HG02938 (cell line): ENCODE data around the gene PHETA1.
A peak's percentile ranks its signal among the peaks of the same experiment; 100 is the strongest.

Experiments used
- ATAC-seq: cut with Tn5 transposase; IDR thresholded peaks from one replicate; pipeline ENCODE4 v1.9.1; 2021; ENCODE audit warnings: mild to moderate bottlenecking, moderate library complexity; ENCODE audit not compliant: unreplicated experiment

Gene PHETA1, protein sequence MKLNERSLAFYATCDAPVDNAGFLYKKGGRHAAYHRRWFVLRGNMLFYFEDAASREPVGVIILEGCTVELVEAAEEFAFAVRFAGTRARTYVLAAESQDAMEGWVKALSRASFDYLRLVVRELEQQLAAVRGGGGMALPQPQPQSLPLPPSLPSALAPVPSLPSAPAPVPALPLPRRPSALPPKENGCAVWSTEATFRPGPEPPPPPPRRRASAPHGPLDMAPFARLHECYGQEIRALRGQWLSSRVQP

DNA sequence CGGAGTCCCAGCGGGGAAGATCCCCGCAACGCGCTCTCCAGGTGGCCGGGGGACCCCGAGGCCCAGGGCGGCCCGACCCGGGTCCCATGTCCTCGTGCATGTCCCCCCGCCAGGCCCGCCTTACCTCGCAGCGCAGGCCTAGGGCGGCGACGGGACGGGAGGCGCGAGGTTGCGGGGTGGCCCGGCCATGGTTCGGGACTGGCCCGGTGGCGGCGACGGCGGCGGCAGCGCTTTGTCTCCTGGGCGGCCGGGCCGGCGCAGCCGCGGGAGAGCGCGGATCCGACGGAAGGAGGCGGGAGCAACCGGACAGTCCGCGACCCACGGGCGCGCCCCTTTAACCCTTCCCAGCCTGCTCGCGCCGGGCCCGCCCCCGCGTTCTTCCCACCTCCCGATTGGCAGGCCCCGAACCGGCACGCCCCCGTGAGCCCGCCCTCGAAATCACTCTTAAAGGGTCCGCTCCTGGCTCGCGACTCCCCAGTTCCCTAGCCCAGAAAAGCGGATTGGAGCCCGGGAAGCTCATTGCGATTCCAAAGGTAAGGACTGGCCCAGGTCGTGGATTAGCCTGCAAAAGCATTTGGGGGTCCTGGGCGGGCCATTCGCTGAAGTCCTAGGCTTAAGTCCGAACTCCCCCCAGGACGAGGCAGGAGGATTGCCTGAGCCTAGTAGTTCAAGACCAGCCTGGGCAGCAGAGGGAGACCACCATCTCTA lies at the start of gene PHETA1:
Gene PHETA1 (minus strand): TSS at position 308 of the 708 bp plus-strand sequence. CDS start 5,668 bp downstream, outside the sequence.
- peak; percentile 69 for ATAC-seq

DNA sequence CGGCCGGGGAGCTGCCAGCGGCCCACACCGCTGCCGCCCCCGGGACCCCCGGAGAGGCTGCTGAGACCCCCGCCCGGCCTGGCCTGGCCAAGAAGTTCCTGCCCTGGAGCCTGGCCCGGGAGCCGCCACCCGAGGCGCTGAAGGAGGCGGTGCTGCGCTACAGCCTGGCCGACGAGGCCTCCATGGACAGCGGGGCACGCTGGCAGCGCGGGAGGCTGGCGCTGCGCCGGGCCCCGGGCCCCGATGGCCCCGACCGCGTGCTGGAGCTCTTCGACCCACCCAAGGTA lies 49.6 kb upstream of the PHETA1 start:
- no peak for ATAC-seq

DNA sequence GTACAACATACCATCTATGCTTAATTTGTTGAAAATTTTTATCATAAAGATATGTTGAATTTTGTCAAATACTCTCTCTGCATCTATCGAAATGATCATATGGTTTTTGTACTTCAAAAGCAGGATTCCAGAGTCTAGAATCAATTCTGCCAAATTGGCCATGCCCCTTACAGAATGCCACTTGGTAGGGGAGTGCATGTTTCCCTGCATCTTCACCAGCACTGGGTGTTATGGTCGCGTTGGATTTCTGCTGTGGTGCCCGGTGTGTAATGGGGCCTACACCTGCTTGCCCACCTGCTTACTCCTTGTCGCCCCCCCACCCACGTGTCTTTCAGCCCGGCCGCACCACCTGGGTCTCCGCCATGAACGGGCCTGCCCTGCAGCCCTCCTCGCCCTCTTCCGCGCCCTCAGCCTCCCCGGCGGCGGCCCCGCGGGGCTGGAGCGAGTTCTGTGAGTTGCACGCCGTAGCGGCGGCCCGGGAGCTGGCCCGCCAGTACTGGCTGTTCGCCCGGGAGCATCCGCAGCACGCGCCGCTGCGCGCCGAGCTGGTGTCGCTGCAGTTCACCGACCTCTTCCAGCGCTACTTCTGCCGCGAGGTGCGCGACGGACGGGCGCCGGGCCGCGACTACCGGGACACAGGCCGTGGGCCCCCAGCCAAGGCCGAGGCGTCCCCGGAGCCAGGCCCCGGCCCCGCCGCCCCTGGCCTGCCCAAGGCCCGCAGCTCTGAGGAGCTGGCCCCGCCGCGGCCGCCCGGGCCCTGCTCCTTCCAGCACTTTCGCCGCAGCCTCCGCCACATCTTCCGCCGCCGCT lies 49.1 kb upstream of the PHETA1 start:
- ATAC-seq = no peak

GRCh38 chr12:111417290-111417689 lies 48.4 kb upstream of the PHETA1 start:
- no peak for ATAC-seq

DNA sequence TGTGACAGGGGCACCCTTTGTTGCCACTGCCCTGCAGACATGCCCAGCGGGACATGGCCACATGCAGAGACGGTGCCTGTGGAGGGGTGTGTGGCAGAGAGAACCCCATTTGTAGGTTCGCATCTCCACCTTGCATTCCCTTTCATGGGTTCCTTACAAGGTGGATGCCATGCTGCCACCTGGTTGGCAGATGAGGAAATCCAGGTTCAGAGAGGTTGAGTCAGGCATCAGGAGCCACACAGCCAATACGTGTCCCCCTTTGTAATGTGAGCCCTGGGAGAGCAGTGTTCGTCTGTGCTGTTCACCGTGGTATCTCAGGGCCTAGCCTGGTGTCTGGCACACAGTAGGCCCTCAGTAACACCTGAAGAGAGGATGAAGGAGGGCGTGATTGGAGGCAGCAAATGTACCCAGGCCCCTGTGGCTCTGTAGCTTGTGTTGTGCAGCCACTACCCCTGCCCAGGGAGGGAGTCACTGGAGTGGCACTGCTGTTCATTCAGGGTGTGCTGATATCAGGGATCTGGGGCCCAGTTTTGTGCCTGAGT lies 45.9 kb upstream of the PHETA1 start:
- no peak for ATAC-seq

DNA sequence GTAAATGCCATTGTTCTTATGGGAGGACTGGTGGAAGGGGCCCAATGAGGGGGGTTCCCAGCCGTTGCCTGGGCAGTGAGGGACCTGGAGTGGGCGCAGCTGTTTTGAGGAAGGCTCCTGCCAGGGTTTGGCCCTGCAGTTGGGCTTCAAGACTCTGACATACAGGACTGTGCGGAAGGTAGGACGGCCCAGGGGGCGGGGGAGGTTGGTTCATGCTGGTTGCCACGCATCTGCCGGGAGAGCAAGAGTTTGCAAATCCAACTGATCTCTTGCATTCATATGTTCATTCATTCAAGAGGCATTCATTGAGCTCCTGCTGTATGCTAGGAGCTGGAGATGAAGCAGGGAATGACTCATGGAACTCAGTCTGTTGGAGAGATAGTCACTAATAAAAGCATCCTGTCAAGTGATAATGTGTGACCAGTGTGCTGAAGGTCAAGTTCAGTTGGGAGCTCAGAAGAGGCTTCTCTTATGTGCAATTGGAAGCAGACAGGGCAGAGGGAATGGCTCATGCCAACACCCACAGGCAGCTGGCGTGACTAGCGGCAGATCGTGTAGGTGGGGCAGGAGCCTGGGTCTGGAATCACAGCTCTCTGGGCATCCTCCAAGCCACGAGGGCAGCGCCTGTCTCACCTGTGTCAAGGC lies 44.7 kb upstream of the PHETA1 start:
- ATAC-seq = no peak

- no peak for ATAC-seq
Observed at GRCh38 chr12:111412830-111413441, 44.0 kb upstream of the PHETA1 start.

DNA sequence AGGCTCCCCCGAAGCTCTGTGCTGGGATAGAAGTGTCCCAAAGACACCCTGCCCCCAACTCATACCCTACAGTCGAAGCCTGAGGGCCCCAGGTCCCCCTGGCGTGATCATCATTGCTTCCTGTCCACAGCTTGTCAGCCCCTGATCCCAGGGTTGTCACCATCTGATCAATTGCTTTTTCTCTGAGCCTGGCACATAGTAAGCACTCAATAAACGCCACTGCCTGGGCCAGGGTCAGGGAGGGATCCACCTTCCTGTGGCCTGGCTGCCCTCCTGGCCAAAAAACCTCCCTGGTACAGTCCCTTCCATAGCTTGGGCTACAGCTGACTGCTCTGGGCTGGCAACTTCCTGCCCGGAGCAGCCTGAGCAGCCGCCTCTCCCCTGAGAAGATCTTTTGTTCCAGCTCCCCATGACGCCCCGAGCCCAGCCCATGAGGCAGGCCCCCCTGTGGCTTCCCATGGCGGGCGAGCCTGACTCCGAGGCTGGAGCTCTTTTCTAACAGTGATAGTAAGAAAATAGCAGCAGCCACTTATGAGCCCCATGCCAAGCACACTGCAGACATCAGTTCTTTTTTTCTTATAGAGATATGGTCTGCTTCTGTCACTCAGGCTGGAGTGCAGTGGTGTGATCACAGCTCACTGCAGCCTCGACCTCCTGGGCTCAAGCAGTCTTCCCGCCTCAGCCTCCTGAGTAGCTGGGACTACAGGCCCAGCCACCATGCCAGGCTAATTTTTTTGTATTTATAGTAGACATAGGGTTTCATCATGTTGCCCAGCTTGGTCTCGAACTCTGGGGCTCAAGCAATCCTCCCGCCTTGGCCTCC lies 43.3 kb upstream of the PHETA1 start:
- ATAC-seq = no peak

DNA sequence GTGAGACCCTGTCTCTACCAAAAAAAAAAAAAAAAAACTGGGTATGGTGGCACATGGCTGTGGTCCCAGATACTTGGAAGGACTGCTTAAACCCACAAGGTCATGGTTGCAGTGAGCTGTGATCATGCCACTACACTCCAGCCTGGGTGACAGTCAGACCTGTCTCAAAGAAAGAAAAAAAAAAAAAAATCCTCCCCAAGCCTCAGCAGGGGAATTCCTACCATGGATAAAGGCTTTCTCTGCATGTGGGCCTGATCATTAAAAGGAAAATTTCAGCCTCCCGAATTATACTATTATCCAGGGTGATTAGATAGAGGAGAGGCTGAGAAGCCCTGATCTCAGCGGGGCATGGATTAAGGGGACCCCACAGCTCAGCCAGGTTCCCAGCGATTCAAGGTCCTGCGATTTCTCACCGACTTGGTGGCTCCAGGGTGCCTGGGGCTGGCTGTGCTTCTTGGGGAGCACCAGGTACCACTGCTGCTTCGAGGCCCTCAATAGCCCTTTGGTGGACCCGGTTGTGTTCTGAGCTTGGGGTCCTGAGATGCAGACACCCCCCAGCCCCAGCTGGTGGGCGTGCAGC lies 42.4 kb upstream of the PHETA1 start:
- ATAC-seq = no peak

DNA sequence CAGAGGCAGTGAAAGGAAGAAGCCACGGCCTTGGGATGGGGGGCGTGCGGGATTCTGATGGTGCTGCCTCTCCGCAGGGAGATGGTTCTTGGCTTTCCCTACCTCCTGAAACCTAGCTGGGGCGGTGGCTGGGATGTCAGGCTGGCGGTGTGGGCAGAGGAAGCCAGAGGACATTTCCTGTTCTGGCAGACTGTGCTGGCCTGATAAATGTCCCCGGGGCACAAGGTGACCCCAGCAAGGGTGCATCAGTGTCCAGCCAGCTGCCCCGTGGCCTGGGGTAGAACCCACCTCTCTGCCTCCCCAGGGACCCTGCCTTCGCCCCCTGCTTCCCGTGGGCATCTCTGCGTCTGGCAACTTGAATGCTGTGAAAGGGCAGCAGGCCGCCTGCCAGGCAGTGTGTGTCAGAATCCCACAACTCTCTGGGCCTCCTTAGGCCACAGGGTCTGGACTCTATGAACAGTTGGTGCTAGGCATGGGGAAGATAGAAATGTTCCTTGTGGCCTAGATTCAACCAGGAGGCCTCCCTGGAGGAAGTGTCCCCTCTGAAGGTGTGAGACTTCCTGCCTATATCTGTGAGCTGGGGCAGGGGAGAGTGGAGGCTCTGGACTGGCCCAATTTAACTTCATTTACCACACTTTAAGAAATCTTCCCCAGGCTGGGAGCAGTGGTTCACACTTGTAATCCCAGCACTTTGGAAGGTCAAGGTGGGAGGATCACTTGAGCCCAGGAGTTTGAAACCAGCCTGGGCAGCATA lies 41.7 kb upstream of the PHETA1 start:
- ATAC-seq = no peak

- no peak for ATAC-seq
Observed at GRCh38 chr12:111409780-111410430, 41.0 kb upstream of the PHETA1 start.

- ATAC-seq = no peak
Observed at GRCh38 chr12:111409403-111409779, 40.5 kb upstream of the PHETA1 start.

DNA sequence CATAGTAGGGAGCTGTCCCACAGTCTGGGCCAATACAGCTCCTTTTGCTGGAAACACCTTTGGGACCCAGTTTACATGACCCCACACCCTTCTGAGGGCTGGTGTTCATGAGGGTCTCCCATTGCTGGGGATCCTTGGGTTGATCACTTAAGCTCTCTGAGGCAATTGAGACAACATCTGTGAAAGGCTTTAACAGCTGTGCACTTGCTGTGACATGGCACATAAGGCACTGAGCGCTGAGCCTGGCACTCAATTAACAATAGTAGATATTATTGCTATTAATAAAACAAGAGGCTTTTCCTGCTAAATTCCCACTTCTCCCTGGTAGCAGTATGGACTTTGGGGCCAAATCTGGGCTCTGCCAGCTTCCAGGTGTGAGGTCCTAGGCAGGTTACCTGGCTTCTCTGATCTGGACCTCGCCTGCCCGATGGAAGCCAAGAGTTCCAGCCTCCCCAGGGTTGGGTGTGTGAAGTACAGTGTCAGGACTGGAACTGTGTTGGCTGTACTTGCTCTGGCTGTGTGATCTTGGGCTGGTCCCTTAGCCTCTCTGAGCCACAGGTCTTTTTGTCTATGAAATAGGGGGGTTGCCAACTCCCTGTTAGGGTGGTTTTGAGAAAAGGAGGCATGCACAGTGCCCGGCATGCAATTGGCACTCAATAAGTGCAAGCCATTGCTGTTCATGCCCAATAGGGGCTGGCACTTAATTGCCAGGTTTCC lies 39.9 kb upstream of the PHETA1 start:
- ATAC-seq = no peak

DNA sequence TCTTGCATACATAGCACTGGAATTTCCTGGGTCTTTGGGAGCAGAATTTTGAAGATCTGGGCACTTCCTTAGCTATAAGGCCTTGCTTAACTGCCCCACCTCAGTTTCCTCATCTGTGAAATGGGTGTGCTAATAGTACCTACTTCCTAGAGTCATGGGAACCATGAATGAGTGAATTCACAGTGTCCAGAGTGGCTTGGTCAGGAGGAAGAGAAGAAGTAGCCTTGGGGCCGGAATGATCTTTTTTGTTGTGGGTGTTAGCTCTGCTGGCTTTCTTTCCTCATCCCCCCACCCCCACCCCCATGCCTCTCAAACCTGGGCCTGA lies 39.2 kb upstream of the PHETA1 start:
- no peak for ATAC-seq

DNA sequence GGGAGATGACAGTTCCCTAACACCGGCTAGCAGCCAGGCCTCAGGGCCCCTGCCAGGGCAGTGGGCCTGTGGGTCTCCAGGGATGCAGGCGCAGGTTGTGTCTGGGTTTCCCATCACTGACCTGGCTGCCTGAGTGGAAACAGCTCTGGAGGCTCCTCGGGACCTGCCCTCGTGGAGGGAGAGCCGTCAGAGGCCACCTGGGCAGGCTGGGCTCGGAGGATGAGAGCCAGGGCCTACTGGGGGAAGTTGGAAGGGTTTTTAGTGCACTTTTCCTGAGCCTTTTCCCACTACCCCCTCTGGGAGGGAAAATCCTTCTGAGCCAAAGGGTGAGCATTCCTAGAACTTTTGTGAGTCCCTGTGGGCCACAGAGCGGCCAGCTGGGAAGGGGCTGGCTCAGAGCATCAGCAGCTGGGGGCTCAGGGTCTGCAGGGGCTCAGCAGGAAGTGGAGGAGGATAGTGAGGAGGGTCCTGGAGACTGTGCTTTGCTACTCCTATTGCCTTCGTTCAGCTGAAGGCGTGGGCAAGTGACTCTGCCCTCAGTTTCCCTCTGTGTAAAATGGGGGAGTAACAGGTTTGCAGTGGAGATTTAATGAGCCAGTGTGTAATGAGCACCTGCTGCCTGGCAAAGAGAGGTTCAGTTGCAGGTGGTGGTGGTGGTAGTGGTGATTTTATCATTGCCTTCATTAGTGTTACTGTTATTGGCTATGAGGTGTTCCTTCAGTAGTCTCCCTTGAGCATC lies 38.7 kb upstream of the PHETA1 start:
- ATAC-seq = no peak

- no peak for ATAC-seq
Observed at GRCh38 chr12:111406474-111407376, 37.8 kb upstream of the PHETA1 start.
